Karpas-422 (cell line): ENCODE results near the gene RCOR2. TPM values are rescaled to one million over a fixed set of nuclear protein-coding genes. Genes with fewer than 3 reads are reported as not detected.

Experiments
- DNase-seq: peaks from one replicate; pipeline ENCODE4 v3.0.0-alpha.2; 2015
- H2AFZ ChIP-seq: fragments of 200-600 bp; sonication (generic); 2 replicates; pipeline ENCODE4 v1.6.1; 2014; ENCODE audit warnings: antibody characterized with exemption, low read length, mixed read lengths
- H3K27ac ChIP-seq: fragments of 200-600 bp; sonication (generic); 2 replicates; pipeline ENCODE4 v1.5.1; 2014; ENCODE audit warnings: mild to moderate bottlenecking, low read length, moderate library complexity
- H3K27me3 ChIP-seq: fragments of 200-600 bp; sonication (generic); 2 replicates; pipeline ENCODE4 v1.6.1; 2014; ENCODE audit warnings: low read length, mixed read lengths
- H3K36me3 ChIP-seq: fragments of 200-600 bp; sonication (generic); 2 replicates; pipeline ENCODE4 v1.6.1; 2014; ENCODE audit warnings: low read length, mixed read lengths; ENCODE audit not compliant: insufficient read depth
- H3K4me1 ChIP-seq: fragments of 200-600 bp; sonication (generic); 2 replicates; pipeline ENCODE4 v1.6.1; 2014; ENCODE audit warnings: mild to moderate bottlenecking, low read length, mixed read lengths
- H3K4me2 ChIP-seq: fragments of 200-600 bp; sonication (generic); 2 replicates; pipeline ENCODE4 v1.6.1; 2014; ENCODE audit warnings: low read length, low read depth, mild to moderate bottlenecking; ENCODE audit not compliant: poor library complexity, severe bottlenecking
- H3K4me3 ChIP-seq: fragments of 200-600 bp; sonication (generic); 2 replicates; pipeline ENCODE4 v1.5.1; 2014; ENCODE audit warnings: mild to moderate bottlenecking, antibody characterized with exemption, low read length, mixed read lengths
- H3K79me2 ChIP-seq: fragments of 200-600 bp; sonication (generic); 2 replicates; pipeline ENCODE4 v1.6.1; 2014; ENCODE audit warnings: mild to moderate bottlenecking, low read length, mixed read lengths
- H3K9ac ChIP-seq: fragments of 200-600 bp; sonication (generic); 2 replicates; pipeline ENCODE4 v1.6.0; 2014; ENCODE audit warnings: low read length
- H3K9me2 ChIP-seq: fragments of 200-600 bp; sonication (generic), shearing (Covaris generic); replicated peaks from 2 replicates; pipeline ENCODE4 v1.6.0; 2014; ENCODE audit warnings: mild to moderate bottlenecking, low read length, moderate library complexity; ENCODE audit not compliant: insufficient read depth
- H3K9me3 ChIP-seq: fragments of 300-700, 200-600 bp; sonication (generic); 2 replicates; pipeline ENCODE4 v1.6.1; 2014; ENCODE audit warnings: low read length, mixed read lengths
- H4K20me1 ChIP-seq: fragments of 200-600 bp; sonication (generic); 2 replicates; pipeline ENCODE4 v1.6.1; 2014; ENCODE audit warnings: mild to moderate bottlenecking, antibody characterized with exemption, low read length, low read depth; ENCODE audit not compliant: insufficient read depth
- total RNA-seq: library from RNA; depleted of rRNA; stranded (reverse); fragments of >200 nt; shearing (Covaris generic); gene quantifications from 2 replicates; pipeline ENCODE4 v1.2.3, GENCODE V29; 2014; ENCODE audit warnings: low replicate concordance

The RCOR2 gene
- total RNA-seq, 1 experiment from 2014 or later = 2.4 TPM

DNA sequence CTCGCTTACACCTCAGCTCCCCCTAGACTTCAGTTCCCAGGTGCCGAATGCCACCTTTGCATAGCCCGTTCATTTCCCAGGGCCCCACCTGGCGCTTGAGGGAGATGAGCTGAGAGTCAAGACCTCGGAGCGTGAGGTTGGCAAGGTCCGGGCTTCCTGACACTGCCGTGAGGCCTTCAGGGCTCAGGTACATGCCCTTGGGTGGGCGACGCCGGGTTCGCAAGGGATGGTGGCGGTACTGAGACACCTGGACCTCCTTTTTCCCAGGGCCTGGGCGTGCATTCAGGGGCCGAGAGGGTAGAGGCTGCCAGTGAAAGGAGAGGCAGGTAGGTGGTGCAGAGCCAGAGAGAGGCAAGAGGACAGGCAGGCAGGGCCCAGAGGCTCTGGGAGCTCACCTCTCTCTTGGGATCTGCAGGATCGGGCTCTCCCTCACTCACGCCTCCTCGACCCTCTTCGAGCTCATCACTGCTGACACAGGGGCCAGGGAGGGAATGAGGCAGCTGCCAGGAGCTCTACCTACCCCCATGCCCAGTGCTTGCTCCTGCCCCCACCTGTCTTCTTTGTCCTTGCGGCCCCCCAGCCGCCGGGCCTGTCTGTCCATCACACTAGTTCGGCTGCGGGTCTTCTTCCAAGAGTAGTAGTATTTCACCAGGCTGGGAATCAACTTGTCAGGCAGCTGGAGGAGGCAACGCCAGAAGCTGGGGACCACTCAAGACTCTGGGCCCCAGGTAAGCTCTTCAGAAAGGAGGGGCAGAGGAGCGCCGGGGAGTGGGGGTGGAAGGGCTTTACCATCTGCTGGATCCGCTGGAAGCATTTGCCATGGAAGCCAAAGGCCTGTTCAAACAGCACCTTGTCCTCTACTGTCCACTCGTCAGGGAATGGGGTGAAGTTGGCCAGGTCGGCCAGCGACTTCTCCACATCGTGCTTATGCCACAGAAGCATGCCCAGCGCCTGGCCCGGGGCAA lies 2.8 kb downstream of the RCOR2 start:
- Histone ChIP-seq H3K9ac (no peak overlapping the region), H3K36me3 (no peaks in the 10 kb centered on the region), H3K79me2 (no peaks in the 10 kb centered on the region), H3K27me3 (no peaks in the 10 kb centered on the region), H3K4me2 (no peak overlapping the region), H3K9me2 (no peaks in the 10 kb centered on the region), H3K4me3 (no peak overlapping the region), H4K20me1 (no peaks in the 10 kb centered on the region), H3K27ac (no peak overlapping the region), H3K9me3 (no peaks in the 10 kb centered on the region), H3K4me1 (peaks cover 27% of the 10 kb centered on the region), H2AFZ (no peak overlapping the region)
- no peak for DNase-seq

DNA sequence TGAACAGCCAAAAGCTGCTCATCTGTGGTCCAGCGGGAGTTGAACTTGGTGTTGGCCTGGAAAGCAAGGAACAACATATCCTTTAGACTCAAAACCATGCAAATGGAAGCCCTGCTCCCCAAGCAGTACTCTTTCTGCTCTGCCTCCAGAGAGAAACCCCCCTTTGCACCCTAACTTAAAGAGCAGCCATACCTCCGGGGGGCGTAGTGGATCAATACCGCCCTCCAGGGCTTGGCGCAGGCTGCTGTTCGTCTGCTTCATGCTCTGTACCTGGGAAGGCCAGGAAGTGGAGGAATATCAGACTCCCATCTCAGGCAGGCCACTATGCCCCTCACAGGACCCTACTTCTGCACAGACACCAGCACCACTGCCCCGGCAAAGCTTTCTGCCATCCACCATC lies 4.3 kb downstream of the RCOR2 start:
- no peak for DNase-seq
- H3K9me3 ChIP-seq = no peaks in the 10 kb centered on the region
- H4K20me1 ChIP-seq = no peaks in the 10 kb centered on the region
- no peaks in the 10 kb centered on the region for H3K9me2 ChIP-seq
- H3K36me3 ChIP-seq = no peaks in the 10 kb centered on the region
- H3K4me2 ChIP-seq = no peak overlapping the region
- H3K9ac ChIP-seq = no peak overlapping the region
- H3K4me1 ChIP-seq = peaks cover 12% of the 10 kb centered on the region
- H3K27ac ChIP-seq = no peak overlapping the region
- H3K4me3 ChIP-seq = no peak overlapping the region
- no peaks in the 10 kb centered on the region for H3K27me3 ChIP-seq
- H3K79me2 ChIP-seq = no peaks in the 10 kb centered on the region
- H2AFZ ChIP-seq = no peak overlapping the region

DNA sequence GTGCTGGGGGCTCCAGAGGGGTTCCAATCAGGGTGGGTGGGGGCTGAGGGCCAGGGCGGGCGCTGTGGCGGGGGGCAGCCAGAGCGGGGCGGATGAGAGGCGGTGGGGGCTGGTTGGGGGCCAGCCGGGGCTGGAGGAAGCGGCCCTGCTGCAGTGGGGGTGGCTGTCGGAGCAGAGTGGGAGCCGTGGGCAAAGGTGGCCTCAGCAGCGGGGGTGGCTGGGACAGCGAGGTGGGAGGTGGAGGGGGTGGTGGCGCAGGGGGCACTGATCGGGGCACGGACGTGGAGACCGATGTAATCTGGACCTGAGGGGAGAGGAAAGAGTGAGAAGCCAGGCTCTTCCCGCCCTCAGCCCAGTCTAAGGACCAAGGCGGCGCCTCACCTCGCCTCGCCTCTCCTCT lies 5.1 kb downstream of the RCOR2 start:
- DNase-seq = no peak
- H3K27ac ChIP-seq = no peak overlapping the region
- peaks cover 7% of the 10 kb centered on the region for H3K4me1 ChIP-seq
- no peaks in the 10 kb centered on the region for H3K36me3 ChIP-seq
- H3K9me2 ChIP-seq = no peaks in the 10 kb centered on the region
- no peak overlapping the region for H3K4me3 ChIP-seq
- H4K20me1 ChIP-seq = no peaks in the 10 kb centered on the region
- no peak overlapping the region for H2AFZ ChIP-seq
- H3K79me2 ChIP-seq = no peaks in the 10 kb centered on the region
- H3K9ac ChIP-seq = no peak overlapping the region
- H3K9me3 ChIP-seq = no peaks in the 10 kb centered on the region
- H3K27me3 ChIP-seq = no peaks in the 10 kb centered on the region
- no peak overlapping the region for H3K4me2 ChIP-seq

DNA sequence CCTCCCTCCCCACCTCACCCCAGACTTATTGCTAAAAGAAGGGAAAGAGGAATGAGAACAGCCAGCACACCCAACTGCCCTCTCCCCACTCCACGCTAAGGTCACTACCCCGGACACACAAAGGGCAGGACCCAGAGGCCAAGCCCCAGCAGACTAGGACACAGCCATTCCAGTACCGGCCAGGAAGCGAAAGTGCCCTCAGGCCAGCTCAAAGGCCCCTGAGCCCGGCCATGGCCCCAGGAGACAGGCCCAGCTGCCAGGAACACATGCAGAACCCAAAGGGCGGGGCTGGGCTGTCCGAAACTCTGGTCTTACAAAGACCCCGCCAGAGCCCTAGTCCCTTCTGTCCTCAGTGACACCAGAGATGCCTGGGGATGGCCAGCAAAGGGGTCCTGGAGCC lies 5.5 kb downstream of the RCOR2 start:
- Histone ChIP-seq H3K9me3 (no peaks in the 10 kb centered on the region), H3K79me2 (no peaks in the 10 kb centered on the region), H2AFZ (no peak overlapping the region), H3K9me2 (no peaks in the 10 kb centered on the region), H3K27ac (no peak overlapping the region), H3K9ac (no peak overlapping the region), H3K27me3 (no peaks in the 10 kb centered on the region), H3K4me2 (no peak overlapping the region), H4K20me1 (no peaks in the 10 kb centered on the region), H3K36me3 (no peaks in the 10 kb centered on the region), H3K4me3 (no peak overlapping the region), H3K4me1 (peaks cover 4% of the 10 kb centered on the region)
- no peak for DNase-seq

DNA sequence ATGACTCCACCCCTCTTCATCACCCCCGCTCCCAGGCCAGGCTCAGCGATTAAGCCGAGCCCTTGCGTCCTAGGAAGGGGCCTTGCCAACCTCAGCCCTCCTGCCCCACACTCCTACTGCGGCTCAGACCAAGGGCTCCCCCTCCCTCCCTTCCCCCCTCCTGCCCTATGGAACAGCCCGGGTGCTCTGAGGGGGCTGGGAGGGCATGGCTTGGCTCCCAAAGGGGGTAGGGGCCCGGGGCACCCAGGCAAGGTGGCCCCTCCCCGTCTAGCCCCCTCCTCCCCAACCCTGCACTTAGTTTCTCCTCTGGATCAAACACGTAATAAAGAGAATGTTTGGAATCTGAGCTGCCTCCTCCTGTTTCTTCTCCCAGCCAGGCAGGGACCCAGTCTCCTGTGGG lies 6.3 kb downstream of the RCOR2 start:
- Histone ChIP-seq H3K27ac (no peak overlapping the region), H3K4me1 (no peaks in the 10 kb centered on the region), H3K27me3 (no peaks in the 10 kb centered on the region), H3K9me3 (no peaks in the 10 kb centered on the region), H3K9ac (no peak overlapping the region), H3K4me3 (no peak overlapping the region), H3K36me3 (no peaks in the 10 kb centered on the region), H2AFZ (no peak overlapping the region), H4K20me1 (no peaks in the 10 kb centered on the region), H3K4me2 (no peak overlapping the region), H3K79me2 (no peaks in the 10 kb centered on the region), H3K9me2 (no peaks in the 10 kb centered on the region)
- no peak for DNase-seq

DNA sequence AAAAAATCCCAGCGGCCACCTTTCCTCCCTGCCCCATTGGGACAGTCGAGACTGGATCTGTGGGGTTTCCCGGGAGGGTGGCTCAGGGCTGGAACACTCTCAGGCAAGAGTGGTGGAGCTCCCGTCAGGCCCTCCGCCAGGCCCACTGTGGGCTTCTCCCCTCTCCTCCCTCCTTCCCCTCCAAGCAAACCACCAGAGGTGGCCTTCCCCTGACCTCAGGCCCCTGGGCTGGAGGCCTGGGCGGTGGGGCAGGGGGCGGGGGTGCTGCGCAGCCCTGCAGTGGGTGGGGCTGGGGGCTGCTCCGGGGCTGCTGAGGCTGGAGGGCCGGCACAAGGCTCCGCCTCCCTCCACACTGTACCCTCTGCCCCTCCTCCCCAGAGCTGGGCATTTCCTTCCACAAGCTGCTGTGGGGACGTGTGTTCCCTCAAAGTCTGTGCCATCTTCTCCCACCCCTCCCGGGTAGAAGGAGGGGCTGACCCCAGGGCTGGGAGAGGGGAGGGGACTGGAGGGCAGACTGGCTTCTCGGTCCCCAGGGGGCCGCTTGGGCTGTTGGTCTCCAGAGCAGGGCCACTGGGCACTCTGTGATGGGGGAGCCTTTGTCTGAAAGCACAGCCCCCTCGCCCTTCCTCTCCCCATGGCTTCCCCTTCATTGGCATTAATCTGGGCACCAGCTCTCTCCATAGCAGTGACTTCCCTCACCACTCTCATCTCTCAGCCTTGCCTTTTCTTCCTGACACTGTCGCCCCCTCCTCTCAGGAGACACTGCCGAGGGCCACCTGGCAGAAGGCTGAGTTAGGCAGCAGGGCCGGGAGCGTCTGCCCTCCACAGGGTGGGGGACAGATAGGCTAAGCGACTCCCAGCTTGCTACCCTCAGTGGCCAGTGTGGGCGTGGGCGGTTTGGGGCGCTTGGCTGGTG lies 7.1 kb downstream of the RCOR2 start:
- Histone ChIP-seq H3K27ac (no peak overlapping the region), H2AFZ (no peak overlapping the region), H3K9ac (no peak overlapping the region), H3K27me3 (no peaks in the 10 kb centered on the region), H3K4me2 (no peak overlapping the region), H3K4me1 (no peaks in the 10 kb centered on the region), H3K4me3 (no peak overlapping the region), H3K79me2 (no peaks in the 10 kb centered on the region), H4K20me1 (no peaks in the 10 kb centered on the region), H3K9me3 (no peaks in the 10 kb centered on the region), H3K9me2 (no peaks in the 10 kb centered on the region), H3K36me3 (no peaks in the 10 kb centered on the region)
- no peak for DNase-seq

DNA sequence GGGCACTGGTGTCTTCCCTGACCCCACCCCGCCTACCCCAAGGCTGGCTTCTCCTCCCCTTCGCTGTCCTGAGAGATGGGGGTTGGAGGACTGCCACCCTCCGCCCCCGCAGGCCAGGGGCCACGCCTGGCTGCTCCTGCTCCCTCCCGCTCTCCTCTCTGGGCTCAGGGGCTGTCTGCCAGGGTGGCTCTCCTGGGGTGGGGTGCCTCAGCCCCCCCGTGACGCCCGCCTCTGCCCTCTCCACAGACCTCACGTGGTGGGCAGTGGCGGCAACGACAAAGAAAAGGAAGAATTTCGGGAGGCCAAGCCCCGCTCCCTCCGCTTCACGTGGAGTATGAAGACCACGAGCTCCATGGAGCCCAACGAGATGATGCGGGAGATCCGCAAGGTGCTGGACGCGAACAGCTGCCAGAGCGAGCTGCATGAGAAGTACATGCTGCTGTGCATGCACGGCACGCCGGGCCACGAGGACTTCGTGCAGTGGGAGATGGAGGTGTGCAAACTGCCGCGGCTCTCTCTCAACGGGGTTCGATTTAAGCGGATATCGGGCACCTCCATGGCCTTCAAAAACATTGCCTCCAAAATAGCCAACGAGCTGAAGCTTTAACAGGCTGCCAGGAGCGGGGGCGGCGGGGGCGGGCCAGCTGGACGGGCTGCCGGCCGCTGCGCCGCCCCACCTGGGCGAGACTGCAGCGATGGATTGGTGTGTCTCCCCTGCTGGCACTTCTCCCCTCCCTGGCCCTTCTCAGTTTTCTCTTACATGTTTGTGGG lies 8.1 kb downstream of the RCOR2 start:
- no peak overlapping the region for H3K4me2 ChIP-seq
- H3K9me2 ChIP-seq = no peaks in the 10 kb centered on the region
- no peak overlapping the region for H3K9ac ChIP-seq
- H3K27ac ChIP-seq = no peak overlapping the region
- no peaks in the 10 kb centered on the region; the same call in 1 of the 2 replicates for H4K20me1 ChIP-seq
- no peaks in the 10 kb centered on the region for H3K79me2 ChIP-seq
- DNase-seq = no peak
- no peak overlapping the region for H3K4me3 ChIP-seq
- no peaks in the 10 kb centered on the region for H3K27me3 ChIP-seq
- H3K4me1 ChIP-seq = no peaks in the 10 kb centered on the region
- no peak overlapping the region for H2AFZ ChIP-seq
- no peaks in the 10 kb centered on the region for H3K36me3 ChIP-seq
- H3K9me3 ChIP-seq = no peaks in the 10 kb centered on the region
